ENCODE results near the gene METAP1D.
"Not testable (repeated sequence)": the region's sequence is repeated elsewhere in the genome, so short reads cannot be mapped to it uniquely, and the experiment has no call there.

Gene METAP1D

GRCh38 chr2:172102391-172103359 lies 102.9 kb downstream of the METAP1D start, which contains the start of gene DLX2:
TSS of gene DLX2 (minus strand) at chr2:172102900. CDS start at chr2:172102538, 362 bp downstream.
- DNase-seq (ENCODE audit: low read depth), result no peak

DNA sequence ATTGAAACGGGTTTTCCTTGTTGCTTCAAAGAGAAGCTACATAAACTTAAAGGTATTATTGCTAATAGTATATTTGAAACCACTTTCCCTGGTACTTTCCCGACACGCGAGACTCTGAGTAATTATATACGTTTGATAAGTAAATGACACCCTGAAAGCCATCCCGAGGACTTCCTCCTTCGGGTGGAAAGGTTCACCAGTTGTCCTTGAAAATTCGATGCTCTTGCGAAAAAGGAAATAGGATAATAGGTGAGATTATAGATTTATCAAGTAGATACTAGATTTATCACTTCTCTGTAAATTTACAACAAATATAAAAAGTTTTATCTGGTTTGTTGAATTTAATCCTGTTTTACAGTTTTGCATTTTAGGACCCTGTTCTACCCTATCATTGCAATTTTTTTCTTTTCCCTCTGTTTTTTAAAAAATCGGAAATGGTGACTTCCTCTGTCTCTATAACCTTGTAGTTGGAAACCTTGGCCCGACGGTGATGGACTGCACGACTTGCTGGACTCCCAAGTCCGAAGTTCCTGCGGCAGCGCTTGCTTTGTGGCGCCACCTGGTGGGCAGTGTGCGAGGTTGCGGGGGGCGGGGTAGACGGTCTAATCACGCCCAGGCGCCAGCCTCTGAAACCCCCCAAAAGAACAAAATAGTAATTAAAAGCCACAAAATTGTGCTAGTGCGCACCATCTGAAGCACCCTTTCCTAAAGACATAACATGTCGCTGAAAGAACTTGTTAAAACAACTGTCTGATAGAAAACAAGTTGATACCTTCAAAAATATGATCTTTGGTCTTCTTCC lies 103.9 kb downstream of the METAP1D start:
- DNase-seq (ENCODE audit: low read depth), result no peak

- no peak for DNase-seq (ENCODE audit: low read depth)
Observed at GRCh38 chr2:172105471-172106107, 105.8 kb downstream of the METAP1D start.

GRCh38 chr2:172106108-172106961 lies 106.6 kb downstream of the METAP1D start:
- no peak for DNase-seq (ENCODE audit: low read depth)

- DNase-seq (ENCODE audit: low read depth), result no peak
Observed at GRCh38 chr2:172107690-172108586, 108.2 kb downstream of the METAP1D start.

GRCh38 chr2:172108587-172108930 lies 108.8 kb downstream of the METAP1D start:
- DNase-seq (ENCODE audit: low read depth), result no peak

DNA sequence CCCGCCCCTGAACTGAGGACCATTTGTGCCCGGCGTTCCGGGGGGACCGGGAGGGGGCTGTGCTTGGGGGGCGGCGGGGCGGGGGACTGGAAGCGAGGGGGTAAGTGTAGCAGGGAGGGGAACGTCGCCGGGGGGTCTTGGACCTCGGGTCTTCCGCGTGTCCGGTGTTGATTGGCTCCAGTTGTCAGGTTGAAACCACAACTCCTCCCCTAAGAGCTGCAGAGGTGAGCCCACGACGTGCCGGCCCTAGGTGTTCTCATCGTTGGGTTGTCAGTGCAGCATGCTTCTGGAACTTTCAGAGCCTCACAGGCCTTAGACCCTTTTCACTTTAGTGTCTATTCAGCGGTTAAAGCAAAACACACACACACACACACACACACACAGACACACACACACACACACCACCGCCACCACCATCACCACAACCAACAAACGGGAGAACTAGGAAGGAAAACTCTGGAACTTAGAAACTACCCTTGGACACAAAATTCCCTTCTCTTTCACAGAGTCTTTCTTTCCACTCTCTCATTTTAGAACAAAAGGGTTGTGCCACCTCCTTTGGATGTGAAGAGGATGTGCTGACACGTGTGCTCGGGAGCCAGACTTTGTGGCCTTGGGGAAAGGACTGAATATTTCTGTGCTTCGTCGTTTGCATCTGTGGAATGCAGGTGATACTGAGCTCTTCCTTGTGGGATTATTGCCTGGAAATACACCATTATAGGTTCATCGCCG lies 109.7 kb downstream of the METAP1D start:
- no peak for DNase-seq (ENCODE audit: low read depth)

- no peak for DNase-seq (ENCODE audit: low read depth)
Observed at GRCh38 chr2:172109988-172110811, 110.4 kb downstream of the METAP1D start.

DNA sequence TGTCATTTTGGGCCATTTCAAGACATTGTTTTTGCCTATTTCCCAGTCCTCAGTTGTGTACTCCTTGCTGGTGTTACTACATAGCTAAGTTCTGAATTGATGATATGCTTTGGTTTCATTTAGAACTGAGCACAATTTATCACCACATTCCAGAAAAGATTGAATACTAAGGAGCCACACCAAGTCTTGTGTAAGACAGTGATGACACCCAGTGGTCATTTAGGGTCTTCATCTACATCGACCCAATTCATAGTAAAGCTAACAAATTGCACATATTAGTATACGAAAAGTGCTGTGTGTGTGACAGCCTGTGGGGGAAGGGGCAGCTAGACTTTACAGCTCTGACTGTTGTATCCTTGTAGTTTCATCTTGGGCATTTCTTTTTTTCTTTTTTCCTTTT lies 113.9 kb downstream of the METAP1D start:
- no peak for DNase-seq (ENCODE audit: low read depth)

DNA sequence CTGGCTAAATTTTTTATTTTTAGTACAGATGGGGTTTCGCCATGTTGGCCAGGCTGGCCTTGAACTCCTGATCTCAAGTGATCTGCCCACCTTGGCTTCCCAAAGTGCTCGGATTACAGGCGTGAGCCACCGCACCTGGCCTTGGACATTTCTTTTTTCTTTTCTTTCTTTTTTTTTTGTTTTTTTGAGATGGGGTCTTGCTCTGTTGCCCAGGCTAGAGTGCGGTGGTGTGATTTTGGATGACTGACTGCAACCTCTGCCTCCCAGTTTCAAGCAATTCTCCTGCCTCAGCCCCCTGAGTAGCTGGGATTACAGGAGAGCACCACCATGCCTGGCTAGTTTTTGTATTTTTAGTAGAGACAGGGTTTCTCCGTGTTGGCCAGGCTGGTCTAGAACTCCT lies 114.4 kb downstream of the METAP1D start:
- not testable (repeated sequence) for DNase-seq (ENCODE audit: low read depth)

DNA sequence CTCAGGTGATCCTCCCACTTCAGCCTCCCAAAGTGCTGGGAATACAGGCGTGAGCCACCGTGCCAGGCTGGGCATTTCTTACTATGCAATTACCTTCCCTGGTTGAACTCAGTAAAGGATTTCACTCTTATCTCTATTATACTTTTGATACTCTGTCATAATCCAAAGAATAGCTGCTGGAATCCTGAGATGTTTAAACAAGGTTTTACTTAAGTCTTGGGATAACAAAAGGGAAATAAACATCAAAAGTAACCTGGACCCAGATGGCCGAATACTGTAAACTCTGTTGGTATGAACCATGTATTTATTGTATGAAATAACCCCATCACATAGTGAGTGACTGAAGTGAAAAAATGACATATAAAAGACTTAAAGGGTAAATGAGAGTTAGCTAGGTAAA lies 114.8 kb downstream of the METAP1D start:
- no peak for DNase-seq (ENCODE audit: low read depth)

DNA sequence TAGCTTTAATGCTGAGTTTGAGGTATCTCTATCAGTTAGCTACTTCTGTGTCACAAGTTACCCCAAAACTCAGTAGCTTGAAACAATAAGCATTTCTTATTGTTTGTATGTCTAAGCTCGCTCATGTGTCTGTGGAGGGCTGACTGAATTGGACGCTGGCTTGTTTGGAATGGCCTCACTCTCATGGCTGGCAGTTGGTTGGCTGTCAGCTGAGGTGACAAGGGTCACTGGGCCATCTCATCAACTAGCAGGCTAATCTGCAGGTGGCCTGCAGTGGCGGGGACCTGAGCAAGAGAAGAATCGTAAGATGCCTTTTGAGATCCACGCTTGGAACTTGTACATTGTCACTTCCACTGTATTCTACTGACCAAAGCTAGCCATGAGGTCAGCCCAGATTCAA lies 116.4 kb downstream of the METAP1D start:
- no peak for DNase-seq (ENCODE audit: low read depth)

- DNase-seq (ENCODE audit: low read depth), result no peak
Observed at GRCh38 chr2:172119089-172119488, 119.3 kb downstream of the METAP1D start.

GRCh38 chr2:172120118-172120517 lies 120.4 kb downstream of the METAP1D start:
- DNase-seq (ENCODE audit: low read depth), result no peak

GRCh38 chr2:172128484-172128883 lies 128.7 kb downstream of the METAP1D start:
- no peak for DNase-seq (ENCODE audit: low read depth)

DNA sequence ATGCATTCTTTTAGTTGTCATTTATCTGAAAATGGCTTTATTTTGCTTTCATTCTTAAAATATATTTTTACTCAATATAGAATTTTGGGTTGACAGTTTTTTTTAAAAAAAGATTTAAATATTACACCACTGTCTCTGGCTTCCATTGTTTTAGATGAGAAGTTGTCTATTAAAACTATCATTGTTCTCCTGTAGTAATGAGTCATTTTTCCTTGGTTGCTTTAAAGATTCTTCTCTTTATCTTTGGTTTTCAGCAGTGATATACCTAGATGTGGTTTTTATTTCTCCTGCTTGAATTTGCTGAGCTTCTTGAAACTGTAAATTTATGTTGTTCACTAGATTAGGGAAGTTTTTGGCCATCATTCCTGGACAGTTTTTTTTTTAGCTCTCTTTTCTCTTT lies 129.7 kb downstream of the METAP1D start:
- DNase-seq (ENCODE audit: low read depth), result no peak
